ENCODE measurements around the gene RAI14.

Gene RAI14

GRCh38 chr5:34656001-34656699 lies at the start of gene RAI14:
RAI14 (plus strand) TSS chr5:34656328; CDS start chr5:34686920, 30,592 bp downstream.
- no peak for DNase-seq

- no peak for DNase-seq
Measured at GRCh38 chr5:34608368-34608767, 47.8 kb upstream of the RAI14 start.

GRCh38 chr5:34608859-34609648 lies 47.1 kb upstream of the RAI14 start:
- DNase-seq = no peak

- DNase-seq = no peak
Measured at GRCh38 chr5:34609951-34610441, 46.1 kb upstream of the RAI14 start.

GRCh38 chr5:34610546-34610945 lies 45.6 kb upstream of the RAI14 start:
- DNase-seq = no peak

- no peak for DNase-seq
Measured at GRCh38 chr5:34611464-34612415, 44.4 kb upstream of the RAI14 start.

- DNase-seq = no peak
Measured at GRCh38 chr5:34616651-34617050, 39.5 kb upstream of the RAI14 start.

- DNase-seq = no peak
Measured at GRCh38 chr5:34618371-34619065, 37.6 kb upstream of the RAI14 start.

GRCh38 chr5:34620185-34620584 lies 35.9 kb upstream of the RAI14 start:
- no peak for DNase-seq

GRCh38 chr5:34621277-34622097 lies 34.6 kb upstream of the RAI14 start:
- no peak for DNase-seq

- no peak for DNase-seq
Measured at GRCh38 chr5:34622098-34622400, 34.1 kb upstream of the RAI14 start.

- DNase-seq = no peak
Measured at GRCh38 chr5:34624691-34625090, 31.4 kb upstream of the RAI14 start.

GRCh38 chr5:34625246-34625645 lies 30.9 kb upstream of the RAI14 start:
- DNase-seq = no peak

GRCh38 chr5:34626036-34626435 lies 30.1 kb upstream of the RAI14 start:
- no peak for DNase-seq

- DNase-seq = no peak
Measured at GRCh38 chr5:34626751-34627150, 29.4 kb upstream of the RAI14 start.

- DNase-seq = no peak
Measured at GRCh38 chr5:34627794-34628193, 28.3 kb upstream of the RAI14 start.

GRCh38 chr5:34628373-34628772 lies 27.8 kb upstream of the RAI14 start:
- DNase-seq = no peak

- DNase-seq = no peak
Measured at GRCh38 chr5:34630596-34630995, 25.5 kb upstream of the RAI14 start.

- no peak for DNase-seq
Measured at GRCh38 chr5:34632807-34633422, 23.2 kb upstream of the RAI14 start.

- no peak for DNase-seq
Measured at GRCh38 chr5:34639852-34640626, 16.1 kb upstream of the RAI14 start.
